Measurements from ENCODE around the gene KCNK10.

DNA sequence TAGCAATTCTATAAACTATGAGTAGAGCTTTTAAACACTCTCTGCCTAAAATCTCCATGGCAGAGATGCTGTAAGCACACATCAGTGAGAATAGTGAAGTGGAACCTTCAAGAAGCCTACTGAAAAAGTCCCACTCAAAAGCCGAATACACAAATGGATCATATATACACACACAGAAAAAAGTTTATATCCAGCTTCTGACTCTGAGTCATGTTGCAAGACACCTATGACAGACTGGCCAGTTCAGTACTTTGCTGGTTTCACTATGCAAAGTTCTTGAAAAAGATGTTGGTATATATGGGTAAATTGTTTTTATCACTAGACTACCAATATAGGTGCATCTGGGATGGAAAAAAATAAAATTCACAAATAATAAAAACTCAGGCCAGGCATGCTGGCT is 126.1 kb downstream of the KCNK10 start:
- TF ChIP-seq YY1 (IDR thresholded peaks at IDR 0.05; ENCODE audit: insufficient read depth, insufficient read length): no peak
- TF ChIP-seq SUZ12 (IDR thresholded peaks at IDR 0.05; ENCODE audit: extremely low read depth, insufficient read depth, insufficient read length): no peak
- no peak for TF ChIP-seq ZNF274 (IDR thresholded peaks at IDR 0.05; ENCODE audit: low read depth, low read length)
